ENCODE results near the gene ADRA2A.

ADRA2A gene

DNA sequence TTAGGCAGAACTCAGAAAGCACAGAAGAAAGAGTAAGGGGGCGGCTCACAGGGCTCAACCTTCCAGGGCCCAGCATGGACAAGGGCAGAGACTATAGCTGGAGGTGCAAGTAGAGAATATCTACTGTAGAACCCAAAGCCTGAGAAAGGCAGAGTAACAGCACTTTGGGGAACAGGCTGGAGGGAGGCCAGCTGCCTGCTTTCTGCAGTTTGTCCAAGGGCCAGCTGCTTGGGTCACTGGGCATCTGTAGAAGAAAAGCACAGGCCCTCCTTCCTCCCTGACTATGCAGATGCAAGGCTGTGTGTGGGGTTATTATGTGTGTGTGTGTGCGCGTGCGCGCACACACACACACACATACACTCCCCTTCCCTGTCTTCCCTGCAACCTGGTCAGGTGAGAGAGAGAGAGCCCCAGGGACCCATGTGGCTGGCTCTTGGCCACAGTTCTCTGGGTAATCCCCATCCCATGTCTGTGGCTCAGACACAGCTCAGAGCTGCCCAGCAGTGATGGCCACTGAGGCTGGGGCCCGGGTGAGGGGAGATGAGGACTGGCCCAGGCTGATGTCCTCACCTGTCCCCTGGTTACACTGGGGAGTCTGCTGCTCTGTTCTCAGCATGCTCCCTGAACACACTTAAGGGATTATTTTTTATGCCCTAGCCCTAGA, 9.0 kb downstream of the ADRA2A start:
- TF ChIP-seq, protein P1, sequence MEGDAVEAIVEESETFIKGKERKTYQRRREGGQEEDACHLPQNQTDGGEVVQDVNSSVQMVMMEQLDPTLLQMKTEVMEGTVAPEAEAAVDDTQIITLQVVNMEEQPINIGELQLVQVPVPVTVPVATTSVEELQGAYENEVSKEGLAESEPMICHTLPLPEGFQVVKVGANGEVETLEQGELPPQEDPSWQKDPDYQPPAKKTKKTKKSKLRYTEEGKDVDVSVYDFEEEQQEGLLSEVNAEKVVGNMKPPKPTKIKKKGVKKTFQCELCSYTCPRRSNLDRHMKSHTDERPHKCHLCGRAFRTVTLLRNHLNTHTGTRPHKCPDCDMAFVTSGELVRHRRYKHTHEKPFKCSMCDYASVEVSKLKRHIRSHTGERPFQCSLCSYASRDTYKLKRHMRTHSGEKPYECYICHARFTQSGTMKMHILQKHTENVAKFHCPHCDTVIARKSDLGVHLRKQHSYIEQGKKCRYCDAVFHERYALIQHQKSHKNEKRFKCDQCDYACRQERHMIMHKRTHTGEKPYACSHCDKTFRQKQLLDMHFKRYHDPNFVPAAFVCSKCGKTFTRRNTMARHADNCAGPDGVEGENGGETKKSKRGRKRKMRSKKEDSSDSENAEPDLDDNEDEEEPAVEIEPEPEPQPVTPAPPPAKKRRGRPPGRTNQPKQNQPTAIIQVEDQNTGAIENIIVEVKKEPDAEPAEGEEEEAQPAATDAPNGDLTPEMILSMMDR (IDR thresholded peaks at IDR 0.05), result no peak

GRCh38 chr10:111086574-111086973, 9.7 kb downstream of the ADRA2A start:
- TF ChIP-seq, protein P1 (IDR thresholded peaks at IDR 0.05), result no peak

GRCh38 chr10:111087331-111087756, 10.5 kb downstream of the ADRA2A start:
- TF ChIP-seq, protein P1 (IDR thresholded peaks at IDR 0.05), result no peak

DNA sequence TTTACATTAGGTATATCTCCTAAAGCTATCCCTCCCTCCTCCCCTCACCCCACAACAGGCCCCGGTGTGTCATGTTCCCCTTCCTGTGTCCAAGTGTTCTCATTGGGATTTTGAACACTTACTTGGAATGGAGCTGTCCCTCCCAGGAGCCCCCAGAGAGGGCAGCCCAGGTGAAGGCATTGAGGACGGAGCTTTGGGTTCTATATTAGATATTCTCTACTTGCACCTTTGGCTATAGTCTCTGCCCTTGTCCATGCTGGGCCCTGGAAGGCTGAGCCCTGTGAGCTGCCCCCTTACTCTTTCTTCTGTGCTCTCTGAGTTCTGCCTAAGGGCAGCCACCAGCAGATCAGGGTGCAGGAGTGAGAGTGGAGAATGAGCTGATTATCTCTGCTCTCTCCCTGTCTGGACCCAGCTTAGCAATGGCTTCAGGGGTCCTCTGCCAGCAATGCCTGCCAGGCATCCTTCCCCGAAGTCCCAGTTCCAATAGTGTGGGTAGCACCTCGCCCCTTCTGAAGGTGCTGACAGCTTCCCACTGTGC, 11.2 kb downstream of the ADRA2A start:
- TF ChIP-seq, protein P1 (IDR thresholded peaks at IDR 0.05), result no peak

- TF ChIP-seq, protein P1 (IDR thresholded peaks at IDR 0.05), result no peak
Measured at GRCh38 chr10:111089293-111089692, 12.5 kb downstream of the ADRA2A start.

DNA sequence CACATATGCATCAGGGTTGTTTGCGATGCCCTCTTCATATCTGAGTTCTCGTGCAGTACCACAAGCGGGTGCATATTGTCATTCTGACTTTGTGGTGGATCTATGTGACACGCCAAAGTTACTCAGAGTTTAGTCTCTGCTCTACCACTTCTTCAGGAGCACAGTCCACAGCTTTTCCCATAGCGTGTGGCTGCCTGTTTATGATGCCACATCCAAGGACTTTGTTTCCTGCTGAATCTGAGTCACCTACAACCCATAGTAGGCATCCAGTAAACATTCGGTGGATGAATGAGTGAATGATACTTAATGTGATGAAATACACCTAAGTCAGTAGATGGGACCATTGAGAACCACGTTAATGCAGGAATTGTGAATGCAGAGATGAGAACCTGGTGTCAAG, 15.0 kb downstream of the ADRA2A start:
- TF ChIP-seq, protein P1 (IDR thresholded peaks at IDR 0.05), result no peak

DNA sequence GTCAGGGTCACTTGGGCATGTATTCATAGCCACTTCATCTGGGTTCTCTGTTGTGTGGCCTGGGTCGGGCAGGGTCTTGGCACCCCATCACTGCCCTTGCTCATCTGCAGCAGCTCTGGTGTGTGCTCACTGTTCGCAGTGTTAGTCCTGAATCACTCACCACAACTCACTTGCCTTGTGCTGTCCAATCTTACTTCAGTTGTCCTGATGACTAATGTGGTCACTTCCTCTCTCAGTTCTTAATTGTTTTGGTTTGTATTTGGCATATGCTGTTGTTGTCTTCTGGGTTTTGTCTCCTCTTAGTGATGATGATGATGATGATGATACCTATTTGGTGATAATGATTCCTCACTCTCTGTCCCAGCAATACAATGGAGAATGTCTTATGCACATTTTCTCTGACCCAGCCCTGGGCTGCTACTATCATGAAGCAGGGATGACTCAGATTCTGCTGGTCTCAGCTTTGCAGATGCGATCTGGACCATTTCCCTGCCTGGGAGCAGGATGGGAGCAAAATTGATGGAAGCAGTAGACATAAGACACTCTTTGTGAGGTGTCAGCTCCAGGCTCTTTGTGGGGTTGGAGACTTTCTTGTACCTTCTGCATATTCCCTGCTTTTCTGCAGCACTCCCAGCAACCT, 17.0 kb downstream of the ADRA2A start:
- TF ChIP-seq, protein P1 (IDR thresholded peaks at IDR 0.05), result no peak
